Measurements from ENCODE around the gene TAS1R1.

DNA sequence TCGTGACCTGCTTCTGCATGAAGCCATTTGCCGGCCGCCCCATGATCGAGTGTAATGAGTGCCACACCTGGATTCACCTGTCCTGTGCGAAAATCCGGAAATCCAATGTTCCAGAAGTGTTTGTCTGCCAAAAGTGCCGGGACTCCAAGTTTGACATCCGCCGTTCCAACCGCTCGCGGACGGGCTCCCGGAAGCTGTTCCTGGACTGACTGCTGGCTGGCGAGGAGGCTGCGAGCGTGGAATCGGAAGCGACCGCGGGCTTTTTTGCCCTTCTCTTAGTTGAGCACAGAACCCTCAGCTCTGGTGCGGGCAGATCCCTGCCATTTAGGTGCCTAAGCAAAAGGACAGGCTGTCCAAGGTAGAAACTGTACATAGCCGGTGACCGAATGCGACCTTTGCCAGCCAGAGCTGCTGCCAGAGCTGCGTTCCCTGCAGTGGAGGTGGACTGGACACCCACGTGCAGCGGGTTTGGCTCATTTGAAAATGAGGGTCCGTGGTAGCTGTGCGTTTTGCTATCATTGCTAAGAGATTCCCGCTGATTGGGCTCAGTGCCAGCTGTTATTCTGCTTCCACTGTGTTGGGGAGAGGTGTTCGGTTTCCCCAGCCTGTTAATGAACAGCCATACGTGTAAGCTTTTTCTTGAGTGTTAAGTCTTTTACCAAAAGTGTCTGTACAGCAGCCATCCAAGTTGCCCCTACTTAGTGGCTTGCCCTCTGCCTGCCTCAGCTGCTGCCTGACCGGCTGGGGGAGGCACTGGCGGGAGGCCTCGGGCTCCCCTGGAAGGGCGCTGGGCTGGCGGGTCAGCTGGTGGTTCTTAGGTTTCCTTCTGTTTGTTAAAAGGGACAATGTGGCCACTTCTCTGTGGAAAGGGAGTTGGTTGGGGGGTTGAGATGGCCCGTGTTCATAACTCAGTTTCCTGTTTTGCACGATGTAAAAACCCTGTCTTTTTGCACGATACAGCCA lies 66.6 kb downstream of the TAS1R1 start:
- no peak for TF ChIP-seq SMC3 (IDR thresholded peaks at IDR 0.05; ENCODE audit: borderline replicate concordance, low read length)
- no peak for TF ChIP-seq REST (IDR thresholded peaks at IDR 0.05; ENCODE audit: low read depth, low read length)
- no peak for TF ChIP-seq CHD4 (IDR thresholded peaks at IDR 0.05)
- no peak for TF ChIP-seq ZBTB33 (IDR thresholded peaks at IDR 0.05)
- TF ChIP-seq, protein P1, sequence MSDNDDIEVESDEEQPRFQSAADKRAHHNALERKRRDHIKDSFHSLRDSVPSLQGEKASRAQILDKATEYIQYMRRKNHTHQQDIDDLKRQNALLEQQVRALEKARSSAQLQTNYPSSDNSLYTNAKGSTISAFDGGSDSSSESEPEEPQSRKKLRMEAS (IDR thresholded peaks at IDR 0.05; ENCODE audit: low read depth, low read length) = no peak
- TF ChIP-seq, protein P2, sequence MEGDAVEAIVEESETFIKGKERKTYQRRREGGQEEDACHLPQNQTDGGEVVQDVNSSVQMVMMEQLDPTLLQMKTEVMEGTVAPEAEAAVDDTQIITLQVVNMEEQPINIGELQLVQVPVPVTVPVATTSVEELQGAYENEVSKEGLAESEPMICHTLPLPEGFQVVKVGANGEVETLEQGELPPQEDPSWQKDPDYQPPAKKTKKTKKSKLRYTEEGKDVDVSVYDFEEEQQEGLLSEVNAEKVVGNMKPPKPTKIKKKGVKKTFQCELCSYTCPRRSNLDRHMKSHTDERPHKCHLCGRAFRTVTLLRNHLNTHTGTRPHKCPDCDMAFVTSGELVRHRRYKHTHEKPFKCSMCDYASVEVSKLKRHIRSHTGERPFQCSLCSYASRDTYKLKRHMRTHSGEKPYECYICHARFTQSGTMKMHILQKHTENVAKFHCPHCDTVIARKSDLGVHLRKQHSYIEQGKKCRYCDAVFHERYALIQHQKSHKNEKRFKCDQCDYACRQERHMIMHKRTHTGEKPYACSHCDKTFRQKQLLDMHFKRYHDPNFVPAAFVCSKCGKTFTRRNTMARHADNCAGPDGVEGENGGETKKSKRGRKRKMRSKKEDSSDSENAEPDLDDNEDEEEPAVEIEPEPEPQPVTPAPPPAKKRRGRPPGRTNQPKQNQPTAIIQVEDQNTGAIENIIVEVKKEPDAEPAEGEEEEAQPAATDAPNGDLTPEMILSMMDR (IDR thresholded peaks at IDR 0.05 in 2 of 3, conservative IDR thresholded peaks at IDR 0.05 in 1 of 3; ENCODE audit: control insufficient read depth in 2 of 3, extremely low read depth in 1 of 3, insufficient read depth in 1 of 3, low read depth in 3 of 3, low read length in 3 of 3) = no peak

Data from GM12878 (cell line).